ENCODE measurements around the gene VWA2.

VWA2 gene

DNA sequence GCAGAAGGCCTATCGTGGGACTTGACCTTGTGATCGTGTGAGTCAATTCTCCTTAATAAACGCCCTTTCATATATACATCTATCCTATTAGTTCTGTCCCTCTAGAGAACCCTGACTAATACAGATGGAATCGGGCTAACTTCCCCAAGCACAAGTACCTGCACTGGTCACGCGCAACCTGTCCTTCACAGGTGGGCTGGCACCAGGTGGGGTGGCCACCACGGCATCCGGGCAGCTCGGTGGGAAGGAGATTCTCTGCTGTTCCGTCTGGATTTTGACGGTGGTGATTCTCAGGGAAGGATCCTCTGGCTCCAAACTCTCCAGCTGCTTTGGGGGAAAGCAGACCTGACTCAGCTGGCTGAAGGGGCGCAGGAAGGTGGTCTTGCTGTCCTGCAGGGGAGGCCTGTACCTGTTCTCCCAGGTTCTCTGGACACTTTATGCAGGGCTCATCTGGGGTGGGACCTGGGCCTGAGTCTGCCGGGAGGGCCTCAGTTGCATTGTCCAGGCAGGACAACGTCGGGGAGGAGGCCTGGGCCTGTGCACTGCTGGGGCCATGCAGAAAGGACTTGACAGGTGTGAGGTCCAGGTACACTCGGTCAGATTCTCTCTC lies 61.1 kb downstream of the VWA2 start:
- no peak for DNase-seq

DNA sequence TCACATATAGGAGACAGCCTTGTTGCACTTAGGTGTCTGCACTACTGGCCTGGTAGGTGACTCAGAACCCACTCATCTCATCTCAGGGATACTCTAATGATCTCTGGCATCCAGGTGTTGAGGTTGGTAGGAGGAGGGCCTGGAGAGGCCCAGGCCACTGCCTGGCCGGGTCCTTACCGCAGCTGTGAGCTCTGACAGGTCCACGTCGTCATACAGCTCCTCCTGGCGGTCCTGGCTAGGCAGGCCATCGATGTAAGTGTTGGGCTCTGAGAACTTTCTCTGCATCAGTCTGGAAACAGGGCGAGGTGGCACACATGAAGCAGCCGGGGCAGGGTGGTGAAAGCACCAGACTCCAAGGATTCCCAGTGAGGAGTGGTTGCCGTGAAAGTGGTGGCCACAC lies 62.1 kb downstream of the VWA2 start:
- no peak for DNase-seq

DNA sequence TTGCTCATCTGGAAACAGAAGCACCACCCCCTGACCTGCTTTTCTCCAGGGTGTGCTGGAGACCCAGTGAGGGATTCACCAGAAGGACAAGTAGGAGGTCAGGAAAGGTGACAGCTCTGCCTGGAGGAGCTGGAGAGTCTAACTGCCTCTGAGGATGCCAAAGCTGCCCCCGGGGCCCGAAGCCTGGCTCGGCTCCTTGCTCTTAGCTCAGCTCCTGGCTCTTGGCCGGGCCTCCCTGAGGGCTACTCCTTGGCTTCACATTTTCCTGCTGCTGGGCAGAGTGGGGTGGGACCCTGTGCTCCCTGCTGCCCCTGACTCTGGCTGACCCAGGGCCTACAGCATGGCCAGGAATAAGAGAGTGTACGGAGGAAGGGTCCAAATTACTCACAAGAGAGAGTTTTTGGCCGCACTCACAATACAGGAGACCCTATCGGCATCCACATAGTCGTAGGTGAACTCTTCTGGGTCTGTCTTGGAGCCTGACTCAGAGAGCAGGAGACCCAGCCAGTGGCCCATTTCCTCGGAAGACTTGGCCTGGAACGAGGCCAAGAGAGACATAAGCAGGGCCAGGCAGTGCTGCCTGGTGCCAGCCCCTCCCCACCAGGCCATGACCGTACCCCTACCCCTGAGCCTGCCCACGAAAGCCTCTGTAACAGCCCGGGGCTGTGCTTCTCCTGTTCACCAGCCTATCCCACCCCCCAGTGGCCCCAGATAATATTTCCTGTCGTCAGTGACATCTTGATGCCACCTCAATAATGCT lies 63.1 kb downstream of the VWA2 start:
- no peak for DNase-seq

DNA sequence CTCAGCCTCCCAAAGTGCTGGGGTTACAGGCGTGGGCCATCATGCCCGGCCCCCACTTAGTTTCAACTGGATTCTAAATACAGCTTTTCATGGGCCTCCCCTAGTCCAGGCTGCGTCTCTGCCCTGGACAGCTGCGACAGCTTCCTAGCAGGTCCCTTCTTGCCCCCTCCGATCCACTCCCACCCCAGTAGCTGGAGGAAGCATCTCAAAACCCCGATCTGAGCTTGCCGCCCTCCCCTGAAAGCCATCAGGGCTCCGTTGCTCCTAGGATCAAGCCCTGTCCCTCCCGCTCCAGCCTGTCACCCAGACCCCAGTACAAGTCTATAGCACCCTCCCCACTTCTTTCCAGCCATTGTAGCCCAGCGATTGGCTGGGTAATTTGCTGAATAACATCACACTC lies 64.5 kb downstream of the VWA2 start:
- DNase-seq, result no peak

DNA sequence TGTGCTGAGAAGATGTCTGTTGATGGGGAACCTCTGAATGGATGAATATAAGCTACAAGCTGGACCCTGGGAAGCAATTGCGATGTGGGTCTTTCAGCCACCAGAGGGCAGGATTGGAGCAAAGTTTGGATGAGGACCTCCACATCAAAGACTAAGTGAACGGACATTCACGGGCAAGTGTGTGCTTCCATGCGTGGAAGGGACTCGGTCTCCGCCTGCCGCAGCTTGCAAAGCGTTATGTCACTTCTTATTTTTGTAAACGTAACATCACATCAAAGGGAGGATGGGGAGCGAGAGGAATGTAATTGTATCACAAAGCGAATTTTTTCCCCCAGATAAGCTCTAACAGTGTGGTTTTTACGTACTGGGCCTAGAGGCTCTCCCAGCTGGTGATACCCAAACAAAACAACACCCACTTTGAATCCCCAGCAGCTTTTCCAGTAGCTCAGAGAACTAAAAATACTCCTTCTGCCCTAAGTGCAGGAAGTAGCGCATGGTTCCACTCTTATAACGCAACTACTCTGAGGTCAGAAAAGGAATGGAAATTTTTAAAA lies 65.0 kb downstream of the VWA2 start:
- DNase-seq, result peak; percentile 75

DNA sequence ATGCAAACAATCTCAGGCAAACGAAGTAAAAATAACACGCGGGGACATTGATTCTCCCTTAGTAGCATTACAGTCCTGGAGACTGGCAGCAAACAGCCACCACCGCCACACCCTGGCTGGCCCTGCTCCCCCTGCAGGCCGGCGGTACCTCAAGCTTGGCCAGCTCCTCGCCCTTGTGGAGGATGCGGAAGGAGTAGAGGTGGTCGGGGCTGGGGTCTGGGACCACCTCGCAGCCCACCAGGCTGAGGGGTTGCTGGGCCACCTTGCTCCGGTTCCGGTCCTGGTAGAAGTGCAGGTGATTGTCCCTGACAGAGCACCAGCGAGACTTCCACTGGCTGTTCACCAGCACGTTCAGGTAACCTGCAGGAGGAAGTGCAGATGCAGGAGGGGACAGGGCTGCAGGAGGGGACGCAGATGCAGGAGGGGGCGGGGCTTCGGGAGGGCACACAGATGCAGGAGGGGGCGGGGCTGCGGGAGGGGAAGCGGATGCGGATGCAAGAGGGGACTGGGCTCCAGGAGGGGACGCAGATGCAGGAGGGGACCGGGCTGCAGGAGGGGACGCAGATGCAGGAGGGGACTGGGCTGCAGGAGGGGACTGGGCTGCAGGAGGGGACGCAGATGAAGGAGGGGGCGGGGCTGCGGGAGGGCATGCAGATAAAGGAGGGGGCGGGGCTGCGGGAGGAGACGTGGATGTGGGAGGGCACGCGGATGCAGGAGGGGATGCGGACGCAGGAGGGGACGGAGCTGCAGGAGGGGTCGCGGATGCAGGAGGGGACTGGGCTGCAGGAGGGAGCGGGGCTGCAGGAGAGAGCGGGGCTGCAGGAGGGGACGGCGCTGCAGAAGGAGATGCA lies 65.7 kb downstream of the VWA2 start:
- no peak for DNase-seq

DNA sequence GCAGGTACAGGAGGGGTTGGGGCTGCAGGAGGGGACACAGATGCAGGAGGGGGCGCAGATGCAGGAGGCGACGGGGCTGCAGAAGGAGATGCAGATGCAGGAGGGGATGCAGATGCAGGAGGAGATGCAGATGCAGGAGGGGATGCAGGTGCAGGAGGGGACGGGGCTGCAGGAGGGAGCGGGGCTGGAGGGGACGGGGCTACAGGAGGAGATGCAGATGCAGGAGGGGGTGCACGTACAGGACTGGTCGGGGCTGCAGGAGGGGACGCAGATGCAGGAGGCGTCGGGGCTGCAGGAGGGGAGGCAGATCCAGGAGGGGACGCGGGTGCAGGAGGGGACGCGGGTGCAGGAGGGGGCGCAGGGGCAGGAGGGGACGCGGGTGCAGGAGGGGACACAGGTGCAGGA lies 66.5 kb downstream of the VWA2 start:
- no peak for DNase-seq

DNA sequence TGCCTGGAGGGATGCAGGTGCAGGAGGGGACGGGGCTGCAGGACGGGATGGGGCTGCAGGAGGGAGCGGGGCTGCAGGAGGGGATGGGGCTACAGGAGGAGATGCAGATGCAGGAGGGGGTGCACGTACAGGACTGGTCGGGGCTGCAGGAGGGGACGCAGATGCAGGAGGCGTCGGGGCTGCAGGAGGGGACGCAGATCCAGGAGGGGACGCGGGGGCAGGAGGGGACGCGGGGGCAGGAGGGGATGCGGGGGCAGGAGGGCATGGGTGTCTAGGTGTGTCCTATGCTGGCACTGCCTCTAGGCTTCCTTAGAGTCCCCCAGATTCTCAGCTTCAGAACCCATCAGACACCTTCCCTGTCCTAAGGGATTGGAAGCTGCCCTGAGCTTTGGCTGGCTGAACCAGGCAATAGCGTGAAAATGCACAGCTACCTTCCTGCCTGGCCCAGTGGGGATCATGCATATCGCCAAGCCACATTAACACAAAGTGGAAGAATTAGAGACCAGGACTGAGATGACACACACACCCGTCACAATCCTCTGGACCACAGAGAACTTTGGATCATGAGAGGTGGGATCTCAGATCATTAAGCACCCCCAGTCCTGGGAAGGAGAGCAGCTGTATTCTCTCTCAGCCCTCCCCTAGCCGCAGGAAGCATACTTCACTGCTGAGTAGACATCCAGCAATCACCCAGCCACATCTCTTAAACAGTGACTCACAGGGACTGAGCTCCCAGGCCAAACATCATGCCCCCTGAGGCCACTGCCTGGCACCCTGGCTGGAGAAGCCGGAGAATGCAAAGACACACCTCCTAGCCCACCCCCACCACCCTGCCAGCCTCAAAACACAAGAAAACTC lies 67.3 kb downstream of the VWA2 start:
- peak; percentile 94 for DNase-seq

DNA sequence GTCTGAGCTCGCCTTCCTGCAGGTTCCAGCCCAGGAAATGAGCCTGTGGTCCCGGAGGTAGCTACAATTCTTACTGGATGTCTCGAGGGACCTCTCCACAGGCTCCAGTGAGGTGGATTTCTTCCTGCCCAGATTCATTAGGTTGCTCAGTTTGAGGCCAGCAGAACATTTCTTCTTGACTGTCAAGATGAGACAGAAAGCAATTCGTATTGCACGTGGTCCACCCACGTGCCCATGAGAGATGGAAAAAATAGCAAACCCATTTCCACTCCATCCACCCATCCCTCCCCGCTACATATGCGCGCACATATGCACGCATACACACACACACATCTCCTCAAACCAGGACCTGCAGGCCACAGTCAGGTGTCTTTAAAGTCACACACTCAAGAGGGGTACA lies 68.7 kb downstream of the VWA2 start:
- no peak for DNase-seq

DNA sequence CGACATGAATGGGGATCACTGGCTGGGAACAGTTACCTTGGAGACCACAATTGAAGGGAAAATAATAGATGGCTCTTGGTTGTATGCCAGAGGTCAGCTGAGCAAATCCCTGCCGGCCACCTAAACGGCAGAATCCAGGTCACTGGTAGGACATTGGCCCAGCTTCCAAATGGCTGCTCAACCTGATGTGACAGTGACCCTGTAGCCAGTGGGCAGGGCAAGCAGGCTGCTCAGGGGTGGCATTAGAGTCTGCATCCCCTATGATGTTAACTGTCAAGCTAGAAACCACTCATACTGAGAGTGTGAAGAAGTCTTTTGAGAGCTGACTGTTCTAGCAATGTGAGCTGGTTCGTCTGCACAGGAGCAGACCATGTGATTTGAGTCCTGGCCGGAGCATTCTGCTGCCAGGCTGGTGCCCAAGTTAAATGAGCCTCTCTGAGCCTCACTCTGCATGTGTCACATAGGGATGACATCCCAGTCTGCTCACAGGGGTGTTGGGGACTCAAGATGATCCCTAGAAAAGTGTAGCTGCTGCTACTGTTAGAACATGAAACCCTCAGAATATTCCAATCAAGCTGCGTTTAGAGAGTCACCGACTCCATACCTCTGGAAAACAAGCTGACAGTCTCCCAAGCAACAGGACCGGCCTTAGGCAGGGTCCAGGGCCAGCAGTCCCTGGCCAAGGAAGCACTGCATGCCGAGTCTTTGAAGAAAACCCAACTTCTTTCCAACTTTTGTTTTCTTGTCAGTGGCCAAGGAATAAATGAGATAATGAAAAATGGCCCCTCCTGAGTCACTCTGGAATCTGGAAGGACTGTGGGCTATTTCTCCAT lies 69.7 kb downstream of the VWA2 start:
- DNase-seq, result no peak

DNA sequence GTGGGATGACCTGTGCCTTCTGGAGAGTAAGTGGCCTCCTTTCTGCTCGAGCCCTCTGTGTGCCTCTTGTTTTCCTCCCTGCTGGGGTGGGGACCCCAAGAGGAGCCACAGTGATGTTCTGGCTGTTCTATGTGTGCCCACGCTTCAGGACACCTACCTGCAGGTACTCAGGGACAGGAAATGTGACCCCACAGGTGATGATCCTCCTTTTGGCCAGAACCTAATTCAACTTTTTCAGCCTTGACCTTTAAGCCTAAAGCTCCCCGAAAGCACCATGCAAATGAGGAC lies 70.3 kb downstream of the VWA2 start:
- DNase-seq, result no peak

DNA sequence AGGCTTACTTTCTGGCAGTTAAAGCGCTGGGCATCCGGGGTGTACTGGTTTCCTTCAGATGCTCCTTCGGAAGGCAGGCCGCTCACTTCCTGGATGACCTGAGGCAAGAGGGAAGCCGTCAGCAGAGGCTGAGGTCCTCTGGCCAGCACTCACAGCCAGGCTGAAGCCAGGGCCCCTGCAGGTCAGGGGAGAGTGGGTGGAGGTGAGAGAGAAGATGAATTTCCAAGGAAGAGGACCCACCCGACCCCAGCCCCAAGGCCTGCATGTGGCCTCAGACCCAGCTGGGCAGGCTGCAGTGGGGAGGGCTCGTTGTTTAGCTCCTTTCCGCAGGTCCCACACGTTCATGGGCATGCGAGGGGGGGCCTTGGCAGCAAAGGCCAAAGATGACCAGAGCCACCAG lies 71.3 kb downstream of the VWA2 start:
- no peak for DNase-seq

DNA sequence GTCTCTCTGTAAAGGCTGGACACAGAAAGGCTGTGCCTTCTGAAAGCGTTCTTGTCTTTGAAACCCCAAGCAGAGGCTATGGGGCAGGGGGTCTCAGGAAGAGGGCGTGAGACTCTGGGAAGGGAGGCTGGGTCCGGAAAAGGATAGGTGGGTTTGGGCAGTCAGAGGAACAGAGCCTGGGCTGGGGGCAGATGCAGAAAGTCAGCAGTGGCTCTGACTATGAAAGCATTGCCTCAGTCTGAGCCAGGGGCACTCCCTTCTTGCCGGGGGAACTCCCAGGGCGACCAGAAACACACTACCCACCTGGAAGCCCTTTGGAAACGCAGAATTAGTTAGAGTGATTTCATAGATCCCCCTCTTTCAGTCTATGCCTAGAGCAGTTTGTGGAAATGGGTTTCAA lies 72.0 kb downstream of the VWA2 start:
- DNase-seq, result no peak

DNA sequence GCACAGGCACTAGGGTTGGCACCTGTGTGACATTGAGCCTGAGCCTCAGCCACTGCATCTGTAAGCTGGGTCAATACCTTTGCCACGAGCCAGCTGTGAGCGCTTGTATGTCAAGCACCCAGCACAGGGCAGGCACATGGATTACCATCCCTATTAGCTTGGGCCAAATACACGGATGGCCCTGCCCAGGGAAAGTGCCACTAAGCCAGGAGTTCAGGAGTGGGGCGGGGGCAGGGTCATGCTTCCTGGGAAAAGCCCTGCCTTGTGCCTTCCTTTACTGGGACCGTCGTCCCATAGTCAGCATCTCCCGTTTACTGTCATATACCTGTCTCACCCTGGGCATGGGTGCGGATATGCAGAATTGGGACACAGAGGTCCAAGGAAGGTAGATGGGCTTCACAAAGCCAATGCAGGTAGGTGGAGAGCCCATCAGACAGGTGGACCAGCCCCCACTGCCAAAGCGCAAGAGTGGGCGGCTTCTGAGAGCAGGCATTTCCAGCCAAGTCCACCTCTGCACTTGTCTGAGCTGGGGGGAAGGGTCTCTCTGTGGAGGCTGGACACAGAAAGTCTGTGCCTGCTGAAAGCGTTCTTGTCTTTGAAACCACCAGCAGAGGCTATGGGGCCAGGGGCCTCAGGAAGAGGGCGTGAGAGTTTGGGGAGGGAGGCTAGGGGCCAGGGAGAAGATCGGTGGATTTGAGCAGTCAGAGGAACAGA lies 72.6 kb downstream of the VWA2 start:
- no peak for DNase-seq

DNA sequence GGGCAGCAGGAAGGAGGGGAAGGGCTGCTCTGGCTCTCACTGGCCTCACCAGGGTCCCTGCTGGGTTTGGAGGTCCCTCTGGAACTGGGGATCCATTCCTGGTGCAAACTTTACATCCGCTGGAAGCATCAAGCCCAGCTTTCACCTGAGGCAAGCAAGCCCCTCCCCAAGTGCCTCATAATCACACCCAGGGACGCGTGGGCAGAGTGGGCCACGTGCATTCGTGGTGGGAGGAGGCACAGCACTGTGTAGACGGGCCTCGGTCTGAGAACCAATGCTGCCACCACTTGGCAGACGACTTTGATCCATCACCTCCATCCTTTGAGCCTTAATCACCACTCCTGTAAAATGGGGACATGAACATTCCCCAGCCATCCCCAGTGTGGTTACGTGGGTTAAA lies 74.1 kb downstream of the VWA2 start:
- DNase-seq, result no peak

DNA sequence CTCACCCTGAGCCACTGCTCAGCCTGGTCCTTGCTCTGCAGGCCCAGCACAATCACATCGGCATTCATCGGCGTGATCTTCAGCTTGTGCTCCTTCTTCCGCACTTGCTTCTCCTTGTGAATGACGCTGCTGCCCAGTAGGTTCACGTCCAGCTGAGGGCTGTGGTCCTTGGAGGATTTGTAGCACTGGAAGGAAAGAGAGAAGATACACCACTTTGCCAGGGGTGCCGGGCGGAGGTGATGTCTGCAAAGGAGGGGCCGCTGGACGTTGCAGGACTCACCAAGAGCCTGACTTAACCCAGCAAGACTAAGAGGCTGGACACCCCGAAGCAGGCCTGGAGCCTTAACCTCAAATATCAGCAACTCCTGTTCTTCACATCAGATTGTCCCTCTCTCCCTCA lies 74.8 kb downstream of the VWA2 start:
- no peak for DNase-seq

DNA sequence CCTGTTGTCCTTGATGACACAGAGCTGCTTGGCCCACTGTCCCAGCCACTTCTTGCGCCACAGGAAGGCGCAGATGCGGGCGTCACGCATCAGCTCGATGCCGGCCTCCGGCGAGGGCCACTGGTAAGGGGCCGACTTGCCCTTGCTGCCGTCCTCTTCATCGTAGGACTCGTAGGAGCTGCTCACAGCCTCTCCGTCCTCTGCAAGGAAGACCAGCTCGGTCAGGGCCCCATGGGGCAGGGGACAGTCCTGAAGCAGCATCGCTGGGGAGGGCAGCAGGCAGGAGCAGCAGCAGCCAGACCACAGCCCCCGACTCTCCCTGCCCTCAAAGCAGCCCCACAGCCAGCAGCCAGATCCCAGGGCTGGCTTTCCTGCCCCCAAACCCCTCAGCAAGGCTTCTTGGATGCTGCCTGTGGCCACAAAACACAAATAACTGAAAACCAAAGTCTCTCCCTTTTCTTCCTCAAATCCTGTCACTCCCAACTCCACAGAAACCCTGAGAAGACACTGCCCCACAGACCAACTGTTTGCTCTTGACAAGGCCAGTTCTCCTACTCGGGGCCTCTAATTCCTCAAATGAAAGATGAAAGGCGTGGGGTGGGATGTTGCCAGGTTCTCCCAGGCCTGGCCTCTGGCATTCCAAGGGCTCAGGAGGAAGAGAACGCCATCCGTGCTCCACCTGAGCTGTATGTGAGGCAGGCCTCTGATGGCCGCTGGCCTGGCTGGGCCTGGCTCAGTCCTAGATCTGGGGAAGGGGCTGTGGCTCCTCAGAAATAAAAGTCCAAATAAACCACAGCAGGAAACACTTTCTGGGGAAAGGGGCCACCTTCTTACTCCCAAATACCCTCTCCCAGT lies 76.7 kb downstream of the VWA2 start:
- DNase-seq, result no peak

DNA sequence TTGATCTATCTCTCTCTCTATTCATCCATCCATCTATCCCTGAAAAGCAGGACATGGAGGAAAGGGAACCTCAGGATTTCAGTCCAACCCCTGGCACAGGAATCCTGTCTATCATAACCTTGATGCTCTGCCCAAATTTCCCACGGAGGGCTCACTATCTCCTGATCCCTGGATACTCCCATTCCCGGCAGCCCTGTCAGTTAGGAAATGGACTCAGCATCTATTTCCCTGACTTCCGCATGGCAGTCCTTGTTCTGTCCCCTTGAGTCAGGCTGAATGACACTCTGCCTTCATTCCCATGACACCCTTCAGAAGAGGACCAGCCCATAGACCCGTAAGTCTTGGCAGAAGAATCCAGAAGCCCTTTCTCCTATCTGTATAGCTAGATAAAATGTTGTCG lies 77.7 kb downstream of the VWA2 start:
- no peak for DNase-seq

DNA sequence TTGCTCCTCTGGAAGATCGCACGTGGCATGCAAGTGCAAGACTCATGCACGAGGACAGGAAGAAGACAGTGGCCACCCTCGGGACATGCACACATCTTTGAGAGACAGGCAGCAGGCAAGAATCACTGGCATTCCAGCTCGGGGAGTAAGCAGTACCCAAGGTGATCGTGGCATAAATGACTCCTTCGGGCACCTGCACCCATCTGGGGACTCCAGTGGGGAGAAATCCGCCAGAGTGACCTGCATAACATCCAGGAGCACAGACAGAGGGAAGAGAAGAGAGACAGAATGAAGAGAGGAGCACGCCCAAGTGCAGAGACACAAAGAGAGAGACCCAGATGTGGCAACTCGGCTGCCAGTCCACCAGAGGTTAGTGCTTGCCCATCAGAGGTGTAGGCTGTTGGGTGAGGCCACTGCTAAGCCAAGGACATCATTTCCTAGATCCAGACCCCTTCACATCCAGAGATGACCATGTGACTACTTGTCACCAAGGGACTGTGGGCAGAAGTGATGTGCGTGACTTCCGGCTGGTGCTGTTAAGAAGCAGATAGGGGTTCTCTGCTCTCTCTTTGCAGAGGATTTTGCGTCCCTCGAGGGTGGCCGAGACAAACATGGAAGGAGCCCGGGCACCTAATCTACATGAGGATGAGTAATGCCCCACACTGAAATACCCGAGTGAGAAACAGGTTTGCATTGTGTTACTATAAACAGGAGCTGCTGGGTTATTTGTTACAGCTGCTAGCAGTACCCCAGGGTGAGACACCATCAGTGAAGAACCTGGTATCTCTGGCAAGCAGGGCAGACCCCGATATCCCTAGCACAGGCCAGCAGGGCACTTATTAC lies 80.6 kb downstream of the VWA2 start:
- DNase-seq, result no peak
